Panc1 (cell line): ENCODE results near the gene C18orf32. TPM values are rescaled to one million over a fixed set of nuclear protein-coding genes. Genes with fewer than 3 reads are reported as not detected.

Experiments used
- ATAC-seq: fragments of 200-7000 bp; cut with Tn5 transposase; 2 replicates; pipeline ENCODE4 v1.9.1; 2020; ENCODE audit warnings: mild to moderate bottlenecking, moderate library complexity
- BruUV-seq: library from RNA; stranded (reverse); fragments of 400-500 nt; replicated peaks from 2 replicates; lab custom pipeline; 2021; lab: Mats Ljungman, UMichigan
- CTCF ChIA-PET: fragments of 300-600 bp; sonication (Branson Sonifier 250); formaldehyde crosslinking; loops from one replicate; lab custom pipeline; 2022; ENCODE audit warnings: antibody characterized with exemption; lab: Charles Lee
- POLR2A ChIA-PET: fragments of 300-600 bp; sonication (Branson Sonifier 250); formaldehyde crosslinking; loops from one replicate; lab custom pipeline; 2022; ENCODE audit warnings: antibody characterized with exemption; lab: Charles Lee
- DNase-seq: peaks from one replicate; pipeline ENCODE4 v3.0.0-alpha.2; 2010; ENCODE audit warnings: low read depth, low spot score
- H3K27ac ChIP-seq: 2 replicates; pipeline ENCODE4 v1.5.1; 2011; ENCODE audit warnings: mild to moderate bottlenecking, low read length, inconsistent platforms
- H3K27me3 ChIP-seq: fragments of 200-500 bp; sonication (Bioruptor generic); 2 replicates; pipeline ENCODE4 v1.6.0; 2014; ENCODE audit warnings: low read length, inconsistent platforms; ENCODE audit not compliant: control insufficient read depth, insufficient read depth
- H3K36me3 ChIP-seq: fragments of 200-500 bp; sonication (Bioruptor generic); 2 replicates; pipeline ENCODE4 v1.5.1; 2014; ENCODE audit warnings: inconsistent platforms, mild to moderate bottlenecking, low read length, moderate library complexity; ENCODE audit not compliant: control insufficient read depth, insufficient read depth
- H3K4me1 ChIP-seq: 2 replicates; pipeline ENCODE4 v1.5.1; 2011; ENCODE audit warnings: inconsistent platforms, mild to moderate bottlenecking, low read length, moderate library complexity; ENCODE audit not compliant: control insufficient read depth, insufficient read depth
- H3K4me3 ChIP-seq, 2 experiments: 2 replicates each; pipeline ENCODE4 v1.5.1; 2011 to 2012; ENCODE audit warnings: low read depth in 2 of 2, low read length in 2 of 2, mild to moderate bottlenecking in 2 of 2, inconsistent platforms in 1 of 2, moderate library complexity in 1 of 2
- H3K9me3 ChIP-seq: fragments of 200-500 bp; sonication (Bioruptor generic); 2 replicates; pipeline ENCODE4 v1.5.1; 2014; ENCODE audit warnings: low read depth, mild to moderate bottlenecking, inconsistent platforms, low read length, moderate library complexity; ENCODE audit not compliant: control insufficient read depth, insufficient read depth
- POLR2AphosphoS5 ChIP-seq: IDR thresholded peaks from 2 replicates; pipeline ENCODE4 v1.6.1; 2012; ENCODE audit warnings: mild to moderate bottlenecking, low read depth, low read length, moderate library complexity
- SIN3A ChIP-seq: IDR thresholded peaks from 2 replicates; pipeline ENCODE4 v1.6.1; 2012; ENCODE audit warnings: low read depth, mild to moderate bottlenecking, low read length, moderate library complexity, borderline replicate concordance; ENCODE audit not compliant: insufficient read depth
- TCF7L2 ChIP-seq: IDR thresholded peaks from 2 replicates; pipeline ENCODE4 v1.6.1; 2011; ENCODE audit warnings: mild to moderate bottlenecking, low read depth, low read length, inconsistent platforms
- in situ Hi-C: cut with HindIII; loops from 2 replicates; pipeline ENCODE4 v1.10.0; 2016; ENCODE audit warnings: low sequenced_read_pairs, low pct_unique_long_range_greater_than_20kb
- intact Hi-C: fragments of 100-400 bp; cut with micrococcal nuclease; formaldehyde crosslinking; loops from one replicate; pipeline ENCODE4 v1.10.0; 2022; ENCODE audit not compliant: unreplicated experiment
- total RNA-seq: library from RNA; stranded (reverse); gene quantifications from one replicate; pipeline ENCODE4 v1.2.1, GENCODE V29; 2021; ENCODE audit not compliant: unreplicated experiment
- TF ChIP-seq, protein P1 (sequence below): fragments of 450-650 bp; IDR thresholded peaks from 2 replicates; pipeline ENCODE4 v1.5.1; 2017; ENCODE audit warnings: mild to moderate bottlenecking
- TF ChIP-seq, protein P2 (sequence below), 2 experiments: IDR thresholded peaks; 2 replicates each; pipeline ENCODE4 v1.6.1; 2011 to 2012; ENCODE audit warnings: low read depth in 2 of 2, control low read depth in 1 of 2, low read length in 1 of 2, mild to moderate bottlenecking in 1 of 2, moderate library complexity in 1 of 2; ENCODE audit not compliant: insufficient read depth in 1 of 2

The C18orf32 gene
- total RNA-seq, 1 experiment from 2014 or later = 38.0 TPM

DNA sequence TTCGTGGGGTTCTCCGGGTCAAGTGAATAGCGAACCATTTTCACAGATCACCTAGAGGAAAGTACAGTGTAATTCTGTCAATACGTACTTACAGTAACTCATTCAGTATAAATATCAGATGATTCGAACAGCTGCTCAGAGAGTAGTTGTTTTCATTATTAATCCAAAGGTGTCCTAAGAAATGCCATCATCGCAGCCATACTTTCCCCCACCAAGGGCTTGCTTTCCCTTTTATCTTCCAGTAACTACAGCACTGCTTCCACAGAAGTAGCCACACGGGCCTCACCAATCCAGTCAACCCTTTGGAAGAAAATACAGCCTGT is 4.5 kb upstream of the C18orf32 start:
- H3K4me3 ChIP-seq = peak overlapping the region; percentile 95 to 96
- H3K9me3 ChIP-seq = no peaks in the 10 kb centered on the region
- intact Hi-C loops (no loop called here), in situ Hi-C loops (no loop called here)
- H3K27me3 ChIP-seq = no peaks in the 10 kb centered on the region
- H3K36me3 ChIP-seq = peaks cover 30% of the 10 kb centered on the region
- peaks cover 26% of the 10 kb centered on the region for H3K4me1 ChIP-seq
- no TSS peak for BruUV-seq
- DNase-seq = no peak
- ChIA-PET POLR2A (no interaction called here), CTCF (no interaction called here)
- TF ChIP-seq, protein P1, sequence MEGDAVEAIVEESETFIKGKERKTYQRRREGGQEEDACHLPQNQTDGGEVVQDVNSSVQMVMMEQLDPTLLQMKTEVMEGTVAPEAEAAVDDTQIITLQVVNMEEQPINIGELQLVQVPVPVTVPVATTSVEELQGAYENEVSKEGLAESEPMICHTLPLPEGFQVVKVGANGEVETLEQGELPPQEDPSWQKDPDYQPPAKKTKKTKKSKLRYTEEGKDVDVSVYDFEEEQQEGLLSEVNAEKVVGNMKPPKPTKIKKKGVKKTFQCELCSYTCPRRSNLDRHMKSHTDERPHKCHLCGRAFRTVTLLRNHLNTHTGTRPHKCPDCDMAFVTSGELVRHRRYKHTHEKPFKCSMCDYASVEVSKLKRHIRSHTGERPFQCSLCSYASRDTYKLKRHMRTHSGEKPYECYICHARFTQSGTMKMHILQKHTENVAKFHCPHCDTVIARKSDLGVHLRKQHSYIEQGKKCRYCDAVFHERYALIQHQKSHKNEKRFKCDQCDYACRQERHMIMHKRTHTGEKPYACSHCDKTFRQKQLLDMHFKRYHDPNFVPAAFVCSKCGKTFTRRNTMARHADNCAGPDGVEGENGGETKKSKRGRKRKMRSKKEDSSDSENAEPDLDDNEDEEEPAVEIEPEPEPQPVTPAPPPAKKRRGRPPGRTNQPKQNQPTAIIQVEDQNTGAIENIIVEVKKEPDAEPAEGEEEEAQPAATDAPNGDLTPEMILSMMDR = no peak
- TF ChIP-seq, protein P2, sequence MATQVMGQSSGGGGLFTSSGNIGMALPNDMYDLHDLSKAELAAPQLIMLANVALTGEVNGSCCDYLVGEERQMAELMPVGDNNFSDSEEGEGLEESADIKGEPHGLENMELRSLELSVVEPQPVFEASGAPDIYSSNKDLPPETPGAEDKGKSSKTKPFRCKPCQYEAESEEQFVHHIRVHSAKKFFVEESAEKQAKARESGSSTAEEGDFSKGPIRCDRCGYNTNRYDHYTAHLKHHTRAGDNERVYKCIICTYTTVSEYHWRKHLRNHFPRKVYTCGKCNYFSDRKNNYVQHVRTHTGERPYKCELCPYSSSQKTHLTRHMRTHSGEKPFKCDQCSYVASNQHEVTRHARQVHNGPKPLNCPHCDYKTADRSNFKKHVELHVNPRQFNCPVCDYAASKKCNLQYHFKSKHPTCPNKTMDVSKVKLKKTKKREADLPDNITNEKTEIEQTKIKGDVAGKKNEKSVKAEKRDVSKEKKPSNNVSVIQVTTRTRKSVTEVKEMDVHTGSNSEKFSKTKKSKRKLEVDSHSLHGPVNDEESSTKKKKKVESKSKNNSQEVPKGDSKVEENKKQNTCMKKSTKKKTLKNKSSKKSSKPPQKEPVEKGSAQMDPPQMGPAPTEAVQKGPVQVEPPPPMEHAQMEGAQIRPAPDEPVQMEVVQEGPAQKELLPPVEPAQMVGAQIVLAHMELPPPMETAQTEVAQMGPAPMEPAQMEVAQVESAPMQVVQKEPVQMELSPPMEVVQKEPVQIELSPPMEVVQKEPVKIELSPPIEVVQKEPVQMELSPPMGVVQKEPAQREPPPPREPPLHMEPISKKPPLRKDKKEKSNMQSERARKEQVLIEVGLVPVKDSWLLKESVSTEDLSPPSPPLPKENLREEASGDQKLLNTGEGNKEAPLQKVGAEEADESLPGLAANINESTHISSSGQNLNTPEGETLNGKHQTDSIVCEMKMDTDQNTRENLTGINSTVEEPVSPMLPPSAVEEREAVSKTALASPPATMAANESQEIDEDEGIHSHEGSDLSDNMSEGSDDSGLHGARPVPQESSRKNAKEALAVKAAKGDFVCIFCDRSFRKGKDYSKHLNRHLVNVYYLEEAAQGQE (IDR thresholded peaks at IDR 0.05; ENCODE audit: insufficient read depth in 1 of 2, low read depth in 2 of 2, low read length in 1 of 2) = no peak
- TF ChIP-seq TCF7L2 (no peak), POLR2AphosphoS5 (no peak), SIN3A (no peak)
- peak overlapping the region; percentile 98 for H3K27ac ChIP-seq
- ATAC-seq = no peak

DNA sequence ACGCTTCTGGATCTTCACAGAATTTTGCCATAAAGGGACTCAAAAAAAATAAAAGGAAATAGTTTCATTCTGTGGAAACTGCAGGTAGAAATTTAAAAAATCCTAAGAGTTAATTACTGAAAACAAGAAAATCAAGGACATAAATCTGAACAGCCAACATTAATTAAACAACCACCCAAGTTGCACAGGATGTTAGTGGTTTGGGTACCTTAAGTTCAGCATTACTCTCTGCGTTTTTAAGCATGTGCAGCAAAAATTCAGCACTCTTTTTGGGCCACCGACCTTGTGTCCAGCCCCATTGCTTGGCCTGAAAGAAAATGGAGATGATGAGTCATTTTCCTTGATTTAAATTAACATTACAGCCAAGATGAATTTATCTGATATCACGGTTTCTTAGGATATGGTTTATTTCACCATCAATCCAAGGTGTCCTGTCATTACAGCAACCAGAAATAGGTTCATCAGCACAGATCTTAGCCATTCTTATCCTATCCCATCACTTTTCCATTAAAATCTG is 3.3 kb upstream of the C18orf32 start:
- ATAC-seq = no peak
- Histone ChIP-seq H3K4me1 (peaks cover 31% of the 10 kb centered on the region), H3K9me3 (no peaks in the 10 kb centered on the region), H3K27me3 (no peaks in the 10 kb centered on the region), H3K27ac (peak overlapping the region; percentile 98), H3K36me3 (peaks cover 33% of the 10 kb centered on the region), H3K4me3 (peak overlapping the region; percentile 95 to 96)
- intact Hi-C loops (no loop called here), in situ Hi-C loops (no loop called here)
- BruUV-seq = no TSS peak
- no peak for DNase-seq
- TF ChIP-seq, protein P2 (IDR thresholded peaks at IDR 0.05; ENCODE audit: insufficient read depth in 1 of 2, low read depth in 2 of 2, low read length in 1 of 2) = no peak
- no peak; the same call in 1 of the 2 replicates for TF ChIP-seq POLR2AphosphoS5
- TF ChIP-seq SIN3A = no peak
- TF ChIP-seq, protein P1 = no peak
- TF ChIP-seq TCF7L2 = no peak
- POLR2A ChIA-PET = no interaction called here
- CTCF ChIA-PET = no interaction called here
